ENCODE results near the gene KIF26B. TPM values are rescaled to one million over a fixed set of nuclear protein-coding genes. Genes with fewer than 3 reads are reported as not detected.
"Not testable (repeated sequence)": the region's sequence is repeated elsewhere in the genome, so short reads cannot be mapped to it uniquely, and the experiment has no call there.

KIF26B gene
- total RNA-seq, 1 donor from 2014 or later: 1.1 TPM

DNA sequence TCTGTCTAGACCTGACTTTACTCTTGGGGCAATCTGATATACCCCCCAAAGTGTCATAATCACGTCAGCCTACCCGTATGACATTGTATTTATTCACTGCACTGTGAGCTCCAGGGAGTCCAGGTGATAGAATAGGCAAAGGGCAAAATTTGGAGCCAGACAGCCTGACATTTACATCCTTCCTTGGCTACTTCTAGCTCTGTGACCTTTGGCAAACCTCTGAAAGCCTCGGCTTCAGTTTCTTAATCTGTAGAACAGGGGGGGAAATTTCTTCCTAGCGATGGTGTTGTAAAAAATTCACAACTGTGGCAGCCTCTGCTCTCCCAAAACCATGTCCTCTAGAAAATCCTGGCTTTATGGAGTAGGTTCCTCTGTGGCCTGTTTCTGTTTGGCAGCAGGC is 240.9 kb downstream of the KIF26B start:
- DNase-seq (ENCODE audit: low spot score): no peak
- intact Hi-C loops (cut with DNase I): no loop called here

DNA sequence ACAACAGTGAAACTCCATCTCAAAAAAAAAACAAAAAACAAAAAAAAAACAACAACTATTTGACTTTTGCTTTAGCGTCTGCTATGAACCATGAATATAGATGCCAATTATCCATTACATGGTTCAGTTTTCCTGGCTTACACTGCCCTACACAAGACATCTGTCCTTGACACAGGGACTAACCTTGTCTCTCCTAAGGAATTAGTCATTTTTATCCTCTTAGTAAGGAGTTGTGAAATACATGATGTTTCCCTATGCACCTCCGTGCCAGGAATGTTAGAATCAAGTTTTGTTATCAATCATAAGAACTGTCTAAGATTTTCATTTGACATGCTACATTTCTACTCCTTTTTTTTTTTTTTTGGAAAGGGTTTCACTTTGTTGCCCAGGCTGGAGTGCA is 241.8 kb downstream of the KIF26B start:
- DNase-seq (ENCODE audit: low spot score): no peak
- intact Hi-C loops (cut with DNase I): no loop called here

DNA sequence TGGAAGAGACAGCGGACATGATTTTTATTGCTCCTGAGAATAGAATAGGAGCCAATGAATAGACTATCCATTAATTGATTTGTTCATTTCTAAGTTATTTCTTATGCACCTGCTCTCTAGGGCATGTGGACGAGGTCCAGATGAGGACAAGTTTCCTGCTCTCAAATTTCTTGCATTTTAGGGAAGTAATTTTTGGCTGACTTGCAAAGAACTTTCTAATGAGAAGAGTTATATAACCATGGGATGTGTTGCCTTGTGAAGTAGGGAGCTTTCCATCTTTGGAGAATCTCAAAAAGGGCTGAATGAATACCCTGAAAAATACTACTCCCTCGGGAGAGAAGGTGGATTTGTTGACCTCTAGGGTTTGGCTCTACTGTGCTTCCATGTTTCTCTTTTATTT is 243.0 kb downstream of the KIF26B start:
- no peak for DNase-seq (ENCODE audit: low spot score)
- intact Hi-C loops (cut with DNase I): no loop called here

DNA sequence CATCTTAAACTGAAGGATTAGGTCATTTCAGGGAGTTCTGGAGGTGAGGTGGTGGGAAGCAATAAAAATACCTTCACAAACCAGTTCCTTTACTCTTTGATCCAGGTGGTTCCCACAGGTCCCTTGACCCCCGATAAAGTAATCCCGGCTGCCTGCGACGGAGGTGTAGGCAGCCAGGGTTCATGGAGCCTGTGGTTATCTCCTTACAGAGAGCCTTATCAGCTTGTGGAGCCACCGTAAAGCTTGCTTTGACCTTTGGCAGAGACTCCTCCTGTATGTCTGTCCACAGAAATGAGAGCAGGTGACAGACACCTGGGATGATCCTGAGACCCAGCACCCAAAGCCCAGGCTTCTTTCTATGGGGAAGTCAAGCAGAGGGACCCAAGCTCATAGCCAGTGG is 243.4 kb downstream of the KIF26B start:
- intact Hi-C loops (cut with DNase I): no loop called here
- no peak for DNase-seq (ENCODE audit: low spot score)

DNA sequence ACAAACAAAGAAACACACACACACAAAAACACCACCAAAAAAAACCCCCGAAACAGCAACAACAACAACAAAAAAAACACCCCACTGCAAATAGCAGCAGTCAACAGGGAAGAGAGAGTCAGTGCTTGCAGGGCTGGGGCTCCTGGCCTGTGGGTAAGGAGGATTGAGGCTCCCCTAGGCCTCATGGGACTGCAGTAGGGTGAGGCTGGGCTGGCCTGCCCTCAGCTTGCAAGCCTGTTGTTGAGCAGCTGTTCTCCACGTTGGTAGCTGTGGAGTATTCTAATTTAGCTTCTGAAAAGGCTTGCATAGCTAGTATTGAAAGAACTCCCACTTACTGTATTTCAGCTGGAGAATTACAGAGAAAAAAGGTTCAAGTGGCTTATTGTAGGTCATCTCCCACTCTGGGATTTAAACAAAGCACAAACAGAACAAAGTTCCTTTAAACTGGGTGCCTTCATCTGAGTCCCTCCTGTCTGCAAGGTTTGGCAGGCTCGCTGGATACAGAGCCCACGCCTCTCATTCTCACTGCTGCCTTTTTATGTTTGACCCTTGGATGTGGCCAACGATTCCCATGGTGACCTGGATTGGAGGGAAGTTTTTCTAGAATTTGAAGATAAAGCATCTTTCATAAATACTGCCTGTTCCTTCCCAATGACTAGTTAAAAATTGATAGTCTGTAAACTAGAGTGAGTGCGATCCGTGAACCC is 247.2 kb downstream of the KIF26B start:
- intact Hi-C loops (cut with DNase I): no loop called here

DNA sequence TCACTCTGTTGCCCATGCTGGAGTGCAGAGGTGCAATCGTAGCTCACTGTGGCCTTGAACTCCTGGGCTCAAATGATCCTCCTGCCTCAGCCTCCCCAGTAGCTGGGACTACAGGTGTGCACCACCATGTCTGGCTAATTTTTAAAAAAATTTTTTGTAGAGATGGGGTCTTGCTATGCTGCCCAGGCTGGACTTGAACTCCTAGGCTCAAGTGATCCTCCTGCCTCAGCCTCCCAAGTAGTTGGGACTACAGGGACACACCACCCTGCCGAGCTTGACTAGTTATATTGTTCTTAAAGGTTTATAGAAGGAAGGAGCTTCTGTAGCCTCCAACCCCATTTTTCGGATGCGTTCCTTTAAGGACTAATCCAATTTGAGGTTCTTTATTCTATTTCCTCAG is 248.2 kb downstream of the KIF26B start:
- intact Hi-C loops (cut with DNase I); DNase-seq (ENCODE audit: low spot score): not testable (repeated sequence)

More for the DNA sequence above, 247.2 kb downstream of the KIF26B start:
- no peak for DNase-seq (ENCODE audit: low spot score)

DNA sequence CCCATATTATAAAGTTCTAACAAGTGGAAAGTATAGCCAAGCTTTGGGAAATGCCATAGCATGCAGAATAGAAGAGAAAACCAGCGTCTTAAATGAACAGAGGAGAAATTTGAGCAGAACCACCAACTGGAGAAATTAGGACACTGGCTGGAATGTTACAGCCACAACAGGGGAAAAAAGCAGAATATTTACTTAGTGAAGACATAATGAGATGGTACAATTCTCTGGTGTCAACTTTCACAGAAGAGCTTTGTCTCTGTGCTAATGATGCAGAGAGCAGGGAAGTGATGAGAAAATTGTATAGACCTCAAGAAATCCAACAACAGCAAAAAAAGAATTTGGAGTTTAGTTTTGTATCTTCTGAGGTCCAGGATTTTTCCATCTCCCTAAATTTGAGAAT is 249.7 kb downstream of the KIF26B start:
- intact Hi-C loops (cut with DNase I): no loop called here
- DNase-seq (ENCODE audit: low spot score): no peak

DNA sequence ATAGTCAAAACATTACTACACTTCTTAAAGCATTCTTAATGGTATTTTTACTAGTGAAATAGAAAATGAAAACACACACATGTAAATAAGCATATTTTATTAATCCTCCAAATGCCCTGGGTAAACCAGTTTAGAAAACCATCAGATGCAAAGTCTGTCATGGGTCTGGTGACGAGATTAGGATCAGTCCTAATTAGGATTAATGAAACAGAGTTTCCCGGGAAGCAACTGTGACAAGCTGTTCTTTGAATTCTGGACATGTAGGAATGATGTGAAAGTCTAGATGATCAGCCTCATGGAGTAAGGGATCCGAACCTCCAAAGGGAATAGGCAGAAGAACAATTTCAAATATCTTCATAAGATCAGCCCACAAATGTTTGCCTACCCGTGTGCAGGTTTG is 250.2 kb downstream of the KIF26B start:
- intact Hi-C loops (cut with DNase I): no loop called here
- no peak for DNase-seq (ENCODE audit: low spot score)

DNA sequence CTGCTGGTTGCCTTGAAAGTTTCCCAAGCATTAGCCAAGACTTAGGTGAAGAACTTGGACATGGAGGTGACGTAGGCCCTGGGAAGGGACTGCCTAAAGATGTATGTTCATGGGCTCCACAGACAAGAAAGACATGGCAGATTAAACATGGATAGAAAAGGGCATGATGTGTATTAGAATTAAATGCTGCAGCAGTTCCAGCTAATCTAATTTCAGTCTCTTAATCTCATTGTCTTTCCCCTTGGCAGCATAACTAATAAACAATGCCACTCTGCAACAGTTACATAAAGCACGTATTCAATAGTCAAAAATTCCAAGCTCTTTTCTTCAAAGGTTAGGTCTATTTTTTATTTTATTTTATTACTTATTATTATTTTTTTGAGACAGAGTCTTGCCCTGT is 251.6 kb downstream of the KIF26B start:
- intact Hi-C loops (cut with DNase I): no loop called here

DNA sequence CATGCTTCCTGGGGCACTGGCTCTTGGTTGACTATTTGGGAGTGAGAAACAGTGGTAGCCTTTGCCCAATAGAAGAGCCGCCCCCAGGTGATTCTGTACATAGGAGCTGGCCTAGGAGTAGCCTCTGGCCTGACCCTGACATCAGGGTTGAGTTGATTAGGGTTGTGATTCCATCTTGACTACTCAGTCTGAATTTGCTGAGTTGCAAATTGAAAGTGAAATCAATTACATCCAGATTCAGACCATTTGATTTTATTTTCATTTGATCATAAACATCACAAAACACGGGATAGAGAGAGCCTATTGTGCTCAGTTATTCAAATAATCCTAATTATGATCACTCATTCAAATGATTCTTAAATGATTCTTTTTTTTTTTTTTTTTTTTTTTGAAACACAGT is 253.2 kb downstream of the KIF26B start:
- DNase-seq (ENCODE audit: low spot score): no peak
- intact Hi-C loops (cut with DNase I): no loop called here

More for the DNA sequence above, 251.6 kb downstream of the KIF26B start:
- DNase-seq (ENCODE audit: low spot score): no peak

DNA sequence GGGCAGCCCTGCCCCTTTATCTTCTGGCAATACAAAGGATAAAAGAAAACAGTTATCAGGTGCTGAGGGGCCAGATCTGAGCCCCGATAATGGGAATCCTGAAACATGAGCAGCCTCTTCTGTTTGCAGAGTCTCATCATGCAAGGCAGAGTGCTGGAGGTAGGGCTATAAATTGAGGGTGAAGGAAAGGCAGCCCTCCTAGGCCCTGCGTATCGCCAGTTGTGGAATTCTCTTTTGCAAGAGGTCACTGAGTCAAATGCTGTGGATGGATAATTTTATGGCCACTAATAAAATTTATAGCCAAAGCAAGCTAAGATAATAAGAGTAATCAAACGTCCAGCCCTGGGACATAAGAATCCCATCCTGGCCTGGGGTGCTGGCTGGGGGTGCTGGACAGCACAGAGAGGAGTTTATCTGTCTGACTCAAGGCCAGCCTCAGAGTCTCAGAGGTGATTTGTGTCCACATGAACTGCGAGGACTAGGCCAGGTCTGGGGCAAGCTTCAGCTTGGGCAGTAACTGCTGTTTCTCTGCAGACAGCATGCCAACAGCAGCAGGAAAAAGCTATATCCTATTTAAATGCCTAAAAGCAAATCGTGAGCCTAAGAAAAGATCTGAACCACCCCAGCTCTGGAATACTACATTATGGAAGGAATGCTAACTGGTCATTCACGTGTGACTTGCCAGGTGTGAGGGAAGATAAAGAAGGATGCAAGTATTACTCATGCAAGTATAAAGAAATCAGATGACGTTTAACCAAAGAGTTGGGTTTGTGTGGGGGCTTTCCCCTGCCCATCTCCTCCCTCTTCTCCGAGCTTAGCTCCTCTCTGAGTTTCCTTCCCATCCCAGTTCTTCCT is 254.8 kb downstream of the KIF26B start:
- DNase-seq (ENCODE audit: low spot score): no peak
- intact Hi-C loops (cut with DNase I): no loop called here

DNA sequence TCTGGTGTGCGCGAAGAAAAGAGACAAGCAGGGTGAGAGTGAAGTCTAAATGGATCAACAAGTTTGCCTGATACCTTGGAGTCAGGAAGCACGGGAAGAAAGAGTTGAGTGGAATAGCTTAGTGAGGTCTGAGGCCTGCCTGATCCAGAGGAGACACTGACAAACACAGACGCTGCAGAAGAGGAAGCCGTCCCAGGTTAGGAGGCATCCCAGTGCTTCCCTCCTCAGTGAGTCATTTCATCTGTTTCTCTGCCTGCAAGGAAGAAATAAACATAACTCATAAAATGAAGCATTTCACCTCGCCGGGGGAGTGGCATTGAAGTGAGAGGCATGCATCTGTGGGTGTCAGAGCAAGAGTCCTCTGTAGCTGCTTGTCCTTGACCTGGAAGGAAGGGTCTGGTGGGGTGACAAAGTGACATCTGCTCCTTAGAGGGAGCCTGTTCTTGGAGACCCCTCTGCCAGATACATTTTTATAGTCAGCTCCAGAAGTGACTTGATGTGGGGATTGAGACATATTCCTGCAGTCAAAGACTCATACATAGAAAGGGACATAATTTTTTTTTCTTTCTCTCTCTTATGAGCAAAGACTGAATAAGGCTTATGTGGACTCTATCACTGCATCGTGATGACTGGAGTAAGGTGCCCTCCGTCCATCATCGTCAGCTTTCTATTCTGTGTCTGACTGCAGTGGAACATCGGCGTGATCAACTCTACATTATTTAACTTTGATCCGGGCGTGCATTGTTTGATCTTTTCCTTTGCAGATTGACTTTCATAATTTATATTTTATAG is 256.7 kb downstream of the KIF26B start:
- intact Hi-C loops (cut with DNase I): no loop called here
- no peak for DNase-seq (ENCODE audit: low spot score)

DNA sequence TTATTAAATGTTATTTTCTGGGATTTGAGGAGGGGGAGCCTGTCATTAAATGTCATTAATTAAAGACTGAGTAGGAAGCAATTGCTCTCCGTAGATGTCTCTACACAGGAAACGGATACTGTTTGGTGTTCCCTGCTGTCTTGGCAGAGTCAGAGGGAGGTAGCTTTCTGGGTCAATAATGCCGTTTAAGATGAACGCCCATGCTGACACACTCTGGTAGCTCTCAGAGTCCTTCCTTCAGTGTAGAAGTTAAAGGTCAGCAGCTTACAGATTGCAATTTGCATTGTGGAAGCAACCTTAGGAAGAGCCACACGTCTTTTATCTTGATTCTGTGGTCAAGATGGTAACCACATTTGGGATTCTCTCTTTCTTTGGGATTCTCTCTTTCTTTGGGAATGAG is 257.5 kb downstream of the KIF26B start:
- DNase-seq (ENCODE audit: low spot score): no peak
- intact Hi-C loops (cut with DNase I): no loop called here

DNA sequence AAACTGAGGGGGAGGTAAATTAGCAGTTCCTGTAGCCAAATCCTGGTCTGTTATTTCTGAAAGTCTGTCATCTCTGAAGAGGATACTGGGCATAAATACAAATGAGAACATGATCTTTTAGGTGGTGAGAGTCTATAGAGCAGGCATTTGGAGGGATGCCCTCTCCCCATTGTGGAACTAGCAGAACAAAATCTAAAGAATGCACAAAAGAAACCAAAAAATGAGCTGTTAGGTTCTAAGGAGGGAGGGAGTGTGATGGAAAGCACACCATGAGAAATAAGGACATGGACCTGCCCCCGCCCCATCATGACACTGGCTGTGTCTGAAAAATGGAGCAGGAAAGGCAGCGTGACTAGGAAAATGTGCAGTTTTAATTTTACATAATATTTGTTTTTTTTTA is 262.0 kb downstream of the KIF26B start:
- DNase-seq (ENCODE audit: low spot score): no peak
- intact Hi-C loops (cut with DNase I): no loop called here

DNA sequence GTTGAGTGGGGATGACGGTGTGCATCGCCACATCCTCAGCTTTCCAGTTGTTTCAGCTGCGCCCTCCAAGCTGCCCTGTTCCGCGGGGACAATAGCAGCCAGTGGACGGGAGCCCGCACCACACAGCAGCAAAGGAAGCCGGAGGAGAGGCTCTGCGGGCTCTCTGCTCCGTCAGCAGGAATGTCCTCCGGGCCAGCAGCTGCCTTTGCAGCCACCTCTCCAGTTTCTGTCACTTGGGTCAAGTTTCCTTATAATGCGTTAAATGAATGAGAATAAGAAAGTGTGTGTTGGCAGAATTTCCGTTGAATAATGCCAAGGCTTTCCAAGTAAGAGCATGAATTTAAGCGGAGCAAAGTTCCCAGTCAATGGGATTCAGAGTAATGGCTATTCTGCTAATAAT is 263.3 kb downstream of the KIF26B start:
- intact Hi-C loops (cut with DNase I): no loop called here
- no peak for DNase-seq (ENCODE audit: low spot score)

DNA sequence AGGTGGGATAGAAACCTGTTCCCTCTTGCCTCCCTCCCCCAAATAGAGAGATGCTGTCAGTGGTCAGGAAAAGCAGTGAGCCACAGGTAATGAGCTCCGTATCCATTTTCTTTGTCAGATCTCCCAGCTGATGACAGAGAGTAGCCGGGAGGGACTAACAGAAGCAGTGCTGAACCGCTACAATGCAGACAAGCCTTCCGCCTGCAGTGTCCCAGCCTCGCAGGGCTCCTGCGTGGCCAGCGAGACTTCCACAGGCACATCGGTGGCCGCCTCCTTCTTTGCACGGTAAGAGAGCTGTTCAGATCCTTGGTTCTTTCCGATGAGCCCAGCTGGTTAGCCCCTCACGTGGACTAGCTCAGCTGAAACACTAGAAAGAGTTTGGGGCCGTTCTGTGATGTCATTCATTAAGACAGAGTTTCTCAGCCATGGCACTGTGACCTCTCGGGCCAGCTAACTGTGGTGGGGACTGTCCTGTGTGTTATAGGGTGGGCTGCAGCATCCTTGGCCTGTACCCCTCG is 264.7 kb downstream of the KIF26B start:
- intact Hi-C loops (cut with DNase I): no loop called here
- no peak for DNase-seq (ENCODE audit: low spot score)

DNA sequence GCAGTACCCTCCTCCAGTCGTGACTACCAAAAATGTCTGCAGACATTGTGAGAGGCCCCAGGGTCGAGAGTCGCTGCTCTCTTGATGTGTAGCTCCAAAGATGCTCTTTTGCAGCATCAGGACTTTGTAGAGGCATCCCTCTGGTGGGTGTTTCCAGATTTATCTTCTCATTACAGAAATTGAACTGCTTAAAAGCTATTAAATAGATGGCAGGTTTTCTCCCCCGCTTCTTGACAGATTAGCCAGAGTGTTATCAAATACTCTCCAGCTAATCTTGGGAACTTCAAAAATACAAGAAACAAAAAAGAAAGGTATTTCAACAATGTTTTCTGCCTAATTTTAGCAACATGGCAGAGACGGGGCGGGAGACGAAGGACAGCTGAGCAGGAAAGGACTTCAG is 265.2 kb downstream of the KIF26B start:
- DNase-seq (ENCODE audit: low spot score): no peak
- intact Hi-C loops (cut with DNase I): no loop called here

DNA sequence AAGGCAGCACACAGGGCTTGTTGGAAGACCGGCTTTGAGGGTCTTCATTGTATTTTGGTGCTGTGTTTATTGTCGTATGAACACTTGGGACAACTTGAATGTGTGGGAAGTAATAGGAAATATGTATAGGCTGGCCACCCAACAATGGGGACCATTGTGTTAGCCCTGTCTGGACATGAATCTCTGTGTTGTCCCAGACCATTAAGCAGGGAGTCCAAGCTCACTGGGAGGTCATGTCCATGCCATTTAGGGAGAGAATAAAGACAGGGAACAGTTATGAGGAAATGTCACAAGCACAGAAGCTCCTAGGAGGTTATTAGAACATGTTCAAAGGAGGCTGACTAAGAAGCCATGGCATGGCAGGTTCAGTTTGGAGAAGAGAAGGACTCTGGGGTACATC is 266.1 kb downstream of the KIF26B start:
- DNase-seq (ENCODE audit: low spot score): no peak

DNA sequence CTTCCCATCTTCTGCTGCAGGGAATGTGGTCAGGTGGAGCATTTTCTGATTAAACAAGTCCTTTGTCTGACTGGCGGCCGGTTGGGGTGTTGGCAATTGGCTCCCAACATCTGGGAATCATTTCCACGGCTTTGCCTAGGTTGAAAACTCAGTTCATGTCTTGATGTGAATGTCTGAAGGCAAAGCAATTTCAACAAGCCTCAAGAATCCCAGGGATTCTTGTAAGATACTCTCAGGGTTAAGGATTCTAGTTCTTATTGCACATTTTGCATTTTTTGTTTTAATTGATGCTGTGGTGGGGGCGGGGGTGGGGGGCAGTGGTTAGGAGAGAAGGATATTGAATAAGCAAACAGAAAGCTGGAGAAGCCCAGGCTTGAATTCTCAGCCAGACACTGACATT is 273.9 kb downstream of the KIF26B start:
- intact Hi-C loops (cut with DNase I): no loop called here
- DNase-seq (ENCODE audit: low spot score): no peak

More for the DNA sequence above, 266.1 kb downstream of the KIF26B start:
- intact Hi-C loops (cut with DNase I): no loop called here

DNA sequence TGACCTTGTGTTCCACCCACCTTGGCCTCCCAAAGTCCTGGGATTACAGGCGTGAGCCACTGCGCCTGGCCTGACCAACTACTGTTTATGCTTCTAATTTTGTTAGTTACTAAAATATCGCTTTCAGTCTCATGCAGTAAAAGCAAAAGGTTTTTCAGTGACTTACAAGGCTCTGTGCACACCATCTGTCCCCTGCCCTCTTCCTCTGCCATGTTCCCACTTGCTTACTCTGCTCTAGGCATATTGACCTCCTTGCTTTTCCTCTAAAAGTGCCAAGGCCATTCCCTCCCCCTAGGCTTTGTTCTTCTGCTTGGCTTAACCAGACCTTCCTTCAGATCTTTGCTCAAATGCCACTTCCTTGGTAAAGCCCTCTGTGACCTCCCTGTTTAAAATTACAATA is 276.9 kb downstream of the KIF26B start:
- DNase-seq (ENCODE audit: low spot score): no peak
- intact Hi-C loops (cut with DNase I): no loop called here

All from cardiac septum (tissue), 1 donor.